Activated naive CD4-positive, alpha-beta T cell treated with anti-CD3 and anti-CD28 coated beads for 36 hours (primary cell): ENCODE data around the gene SNX8. TPM values are rescaled to one million over a fixed set of nuclear protein-coding genes. Genes with fewer than 3 reads are reported as not detected.
A peak's percentile ranks its signal among the peaks of the same experiment; 100 is the strongest.
"Not testable (repeated sequence)": the region's sequence is repeated elsewhere in the genome, so short reads cannot be mapped to it uniquely, and the experiment has no call there.

ENCODE experiments used
- CTCF ChIA-PET: fragments of 350-600 bp; sonication (Branson Sonifier 250); formaldehyde crosslinking; loops from one replicate; lab custom pipeline; 2021; ENCODE audit warnings: antibody characterized with exemption; lab: Charles Lee
- DNase-seq: peaks from one replicate; pipeline ENCODE4 v3.0.0-alpha.2; 2020
- H3K27ac Mint-ChIP-seq: one replicate; pipeline ENCODE4 v1.8.0; 2021; ENCODE audit warnings: mild to moderate bottlenecking, mixed read lengths
- H3K27me3 Mint-ChIP-seq: one replicate; pipeline ENCODE4 v1.8.0; 2021; ENCODE audit warnings: low read depth, mixed read lengths
- H3K36me3 Mint-ChIP-seq: one replicate; pipeline ENCODE4 v1.8.0; 2021; ENCODE audit warnings: low read depth, mixed read lengths
- H3K4me1 Mint-ChIP-seq: one replicate; pipeline ENCODE4 v1.8.0; 2021; ENCODE audit warnings: low read depth, mixed read lengths
- H3K4me3 Mint-ChIP-seq: one replicate; pipeline ENCODE4 v1.8.0; 2021; ENCODE audit warnings: mild to moderate bottlenecking, moderate library complexity, mixed read lengths
- H3K9me3 Mint-ChIP-seq: one replicate; pipeline ENCODE4 v1.8.0; 2021; ENCODE audit warnings: mixed read lengths
- intact Hi-C: fragments of 100-400 bp; cut with micrococcal nuclease; formaldehyde crosslinking; loops from one replicate; pipeline ENCODE4 v1.15.1; 2023
- total RNA-seq, 2 experiments: library from RNA; stranded (reverse); gene quantifications; one replicate each; pipeline ENCODE4 v1.2.3, GENCODE V29; 2021

Gene SNX8
- total RNA-seq, 2 experiments from 2014 or later = 28.7 to 29.6 TPM

DNA sequence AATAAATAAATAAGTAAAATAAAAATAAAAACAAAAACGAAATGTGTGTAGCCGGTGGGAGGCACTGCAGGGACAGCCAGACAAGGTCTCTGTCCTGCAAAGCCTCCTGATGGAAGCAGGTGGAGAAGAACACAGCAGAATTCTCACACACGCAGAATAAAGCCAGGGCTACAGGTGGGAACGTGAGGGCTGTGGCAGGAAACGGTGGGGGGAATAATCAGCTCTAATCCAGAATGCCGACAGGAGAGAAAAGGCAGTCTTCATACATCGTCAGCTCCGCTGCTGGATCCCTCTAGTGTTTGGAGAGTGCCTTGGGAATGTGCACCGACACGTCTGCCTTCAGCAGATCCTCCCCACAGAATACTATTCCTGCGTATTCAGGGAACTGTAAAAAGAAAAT lies 6.8 kb upstream of the SNX8 start:
- Mint-ChIP-seq H3K4me3 (no peak overlapping the region), H3K27ac (no peak overlapping the region), H3K9me3 (no peaks in the 10 kb centered on the region), H3K4me1 (no peaks in the 10 kb centered on the region), H3K36me3 (no peaks in the 10 kb centered on the region), H3K27me3 (no peaks in the 10 kb centered on the region)
- intact Hi-C loops = no loop called here
- no peak for DNase-seq
- CTCF ChIA-PET = interaction anchor here (0.6 kb wide), 1 partner anchor 79 kb away, joined by 3 read pairs; the partner anchor contains the start of genes MRM2 and NUDT1

DNA sequence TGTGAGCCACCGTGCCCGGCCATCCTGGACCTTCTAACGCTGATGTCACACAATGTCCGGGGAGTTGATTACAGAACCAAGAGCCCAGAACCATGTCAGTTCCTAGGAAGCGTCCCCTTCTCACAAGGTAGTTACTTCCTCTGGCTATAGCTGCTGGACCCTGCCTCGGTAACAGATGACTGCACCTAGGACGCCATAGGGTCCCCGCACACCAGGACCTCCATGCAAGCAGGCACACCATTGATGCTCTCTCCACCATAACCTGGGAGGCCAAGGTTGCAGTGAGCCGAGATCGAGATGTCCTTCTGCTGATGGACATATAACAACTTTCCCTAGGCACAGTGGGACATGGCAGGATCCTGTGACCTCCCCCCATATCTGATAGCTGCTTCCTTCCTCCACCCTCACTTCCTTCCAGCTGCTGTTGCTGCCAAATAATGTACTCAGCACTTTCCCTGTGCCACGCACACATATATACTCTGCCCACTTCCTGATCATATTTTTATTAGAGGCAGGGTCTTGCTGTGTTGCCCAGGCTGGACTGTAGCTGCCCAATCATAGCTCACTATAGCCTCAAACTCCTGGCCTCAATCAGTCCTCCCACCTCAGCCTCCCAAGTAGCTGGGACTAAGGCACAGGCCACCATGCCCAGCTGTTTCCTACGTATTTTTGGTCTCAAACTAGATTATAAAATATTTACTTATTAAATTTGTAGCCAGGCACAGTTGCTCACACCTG lies 3.5 kb upstream of the SNX8 start:
- peaks cover 4% of the 10 kb centered on the region for H3K4me1 Mint-ChIP-seq
- no peaks in the 10 kb centered on the region for H3K9me3 Mint-ChIP-seq
- CTCF ChIA-PET = no interaction called here
- no peak overlapping the region for H3K4me3 Mint-ChIP-seq
- H3K36me3 Mint-ChIP-seq = no peaks in the 10 kb centered on the region
- H3K27ac Mint-ChIP-seq = no peak overlapping the region
- no peaks in the 10 kb centered on the region for H3K27me3 Mint-ChIP-seq
- intact Hi-C loops = no loop called here
- no peak for DNase-seq

DNA sequence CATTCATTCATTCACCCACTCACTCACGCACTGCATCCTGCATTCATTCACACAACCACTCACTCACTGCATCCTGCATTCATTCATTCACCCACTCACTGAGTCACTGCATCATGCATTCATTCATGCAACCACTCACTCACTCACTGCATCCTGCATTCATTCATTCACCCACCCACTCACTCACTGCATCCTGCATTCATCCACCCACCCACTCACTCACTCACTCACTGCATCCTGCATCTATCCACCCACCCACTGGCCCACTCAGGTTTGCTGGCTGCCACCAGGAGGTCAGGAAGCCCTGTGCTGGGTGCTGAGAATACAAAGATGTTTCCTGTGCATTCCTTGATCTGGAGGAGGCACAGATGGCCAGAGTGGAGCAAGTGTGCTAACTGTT lies 2.3 kb upstream of the SNX8 start:
- Mint-ChIP-seq H3K9me3 (no peaks in the 10 kb centered on the region), H3K4me3 (no peak overlapping the region), H3K27me3 (no peaks in the 10 kb centered on the region), H3K4me1 (peaks cover 13% of the 10 kb centered on the region), H3K36me3 (no peaks in the 10 kb centered on the region), H3K27ac (no peak overlapping the region)
- CTCF ChIA-PET = no interaction called here
- DNase-seq = no peak
- intact Hi-C loops = no loop called here

DNA sequence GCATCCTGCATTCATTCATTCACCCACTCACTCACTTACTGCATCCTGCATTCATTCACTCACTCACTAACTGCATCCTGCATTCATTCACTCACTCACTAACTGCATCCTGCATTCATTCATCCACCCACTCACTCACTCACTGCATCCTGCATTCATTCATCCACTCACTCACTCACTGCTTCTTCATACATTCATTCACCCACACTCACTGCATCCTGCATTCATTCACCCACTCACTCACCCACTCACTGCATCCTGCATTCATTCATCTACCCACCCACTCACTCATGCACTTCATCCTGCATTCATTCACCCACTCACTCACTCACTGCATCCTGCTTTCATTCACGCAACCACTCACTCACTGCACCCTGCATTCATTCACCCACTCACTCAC lies 1.5 kb upstream of the SNX8 start:
- no peak overlapping the region for H3K27ac Mint-ChIP-seq
- no peak for DNase-seq
- CTCF ChIA-PET = no interaction called here
- no peaks in the 10 kb centered on the region for H3K27me3 Mint-ChIP-seq
- no peak overlapping the region for H3K4me3 Mint-ChIP-seq
- H3K4me1 Mint-ChIP-seq = peaks cover 13% of the 10 kb centered on the region
- no peaks in the 10 kb centered on the region for H3K36me3 Mint-ChIP-seq
- no peaks in the 10 kb centered on the region for H3K9me3 Mint-ChIP-seq
- intact Hi-C loops = loop anchor here (2.0 kb wide), 1 partner anchor 83 kb away; the partner anchor contains the start of gene MAD1L1

DNA sequence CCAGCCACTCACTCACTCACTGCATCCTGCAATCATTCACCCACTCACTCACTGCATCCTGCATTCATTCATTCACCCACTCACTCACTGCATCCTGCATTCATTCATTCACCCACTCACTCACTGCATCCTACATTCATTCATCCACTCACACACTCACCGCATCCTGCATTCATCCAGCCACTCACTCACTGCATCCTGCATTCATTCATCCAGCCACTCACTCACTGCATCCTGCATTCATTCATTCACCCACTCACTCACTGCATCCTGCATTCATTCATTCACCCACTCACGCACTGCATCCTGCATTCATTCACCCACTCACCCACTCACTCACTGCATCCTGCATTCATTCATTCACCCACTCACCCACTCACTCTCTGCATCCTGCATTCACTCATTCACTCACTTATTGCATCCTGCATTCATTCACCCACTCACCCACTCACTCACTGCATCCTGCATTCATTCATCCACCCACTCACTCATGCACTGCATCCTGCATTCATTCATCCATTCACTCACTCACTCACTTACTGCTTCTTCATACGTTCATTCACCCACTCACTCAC lies 802 bp upstream of the SNX8 start:
- H3K27ac Mint-ChIP-seq, H3K27me3 Mint-ChIP-seq, H3K9me3 Mint-ChIP-seq, DNase-seq, CTCF ChIA-PET, H3K36me3 Mint-ChIP-seq, H3K4me3 Mint-ChIP-seq: not testable (repeated sequence)
- H3K4me1 Mint-ChIP-seq = peaks cover 13% of the 10 kb centered on the region
- intact Hi-C loops = loop anchor here (1.0 to 5.0 kb wide), 4 partner anchors 39 to 242 kb away; partner anchors contain the start of genes BRAT1, CHST12, EIF3B and IQCE

DNA sequence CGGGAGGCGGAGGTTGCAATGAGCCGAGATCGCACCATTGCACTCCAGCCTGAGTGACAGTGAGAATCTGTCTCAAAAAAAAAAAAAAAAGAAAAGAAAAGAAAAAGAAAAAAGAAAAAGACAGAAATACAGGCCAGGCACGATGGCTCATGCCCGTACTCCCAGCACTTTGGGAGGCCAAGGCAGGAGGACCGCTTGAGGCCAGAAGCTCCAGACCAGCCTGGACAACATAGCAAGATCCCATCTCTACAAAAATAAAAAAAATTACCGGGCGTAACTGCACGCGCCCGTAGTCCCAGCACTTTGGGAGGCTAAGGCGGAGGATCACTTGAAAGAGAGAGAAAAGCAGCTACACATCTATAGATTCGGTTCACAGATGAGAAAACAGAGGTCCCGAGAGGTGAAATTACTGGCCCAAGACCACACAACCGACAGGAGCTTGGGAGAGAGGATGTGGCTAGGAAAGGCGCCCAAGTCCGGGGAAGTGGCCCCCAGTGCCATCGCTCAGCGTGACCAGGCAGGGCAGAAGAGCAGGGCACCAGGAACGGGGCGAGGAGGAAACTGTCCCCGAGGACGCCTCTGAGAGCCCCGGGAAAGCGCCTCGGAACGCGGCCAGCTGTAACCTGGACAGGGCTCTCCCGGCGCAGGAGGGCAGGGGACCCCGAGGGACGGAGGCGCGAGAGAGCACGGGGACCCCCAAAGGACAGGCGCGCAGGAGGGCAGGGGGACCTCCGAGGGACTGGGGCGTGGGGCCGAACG lies 612 bp downstream of the SNX8 start:
- H3K9me3 Mint-ChIP-seq = no peaks in the 10 kb centered on the region
- intact Hi-C loops = loop anchor here (1.0 to 5.0 kb wide), 4 partner anchors 41 to 244 kb away; partner anchors contain the start of genes BRAT1, CHST12, EIF3B and IQCE
- H3K4me1 Mint-ChIP-seq = peaks cover 13% of the 10 kb centered on the region
- CTCF ChIA-PET = no interaction called here
- DNase-seq = peak; percentile 7
- no peak overlapping the region for H3K27ac Mint-ChIP-seq
- no peaks in the 10 kb centered on the region for H3K27me3 Mint-ChIP-seq
- H3K4me3 Mint-ChIP-seq = peak overlapping the region; percentile 88
- H3K36me3 Mint-ChIP-seq = no peaks in the 10 kb centered on the region

DNA sequence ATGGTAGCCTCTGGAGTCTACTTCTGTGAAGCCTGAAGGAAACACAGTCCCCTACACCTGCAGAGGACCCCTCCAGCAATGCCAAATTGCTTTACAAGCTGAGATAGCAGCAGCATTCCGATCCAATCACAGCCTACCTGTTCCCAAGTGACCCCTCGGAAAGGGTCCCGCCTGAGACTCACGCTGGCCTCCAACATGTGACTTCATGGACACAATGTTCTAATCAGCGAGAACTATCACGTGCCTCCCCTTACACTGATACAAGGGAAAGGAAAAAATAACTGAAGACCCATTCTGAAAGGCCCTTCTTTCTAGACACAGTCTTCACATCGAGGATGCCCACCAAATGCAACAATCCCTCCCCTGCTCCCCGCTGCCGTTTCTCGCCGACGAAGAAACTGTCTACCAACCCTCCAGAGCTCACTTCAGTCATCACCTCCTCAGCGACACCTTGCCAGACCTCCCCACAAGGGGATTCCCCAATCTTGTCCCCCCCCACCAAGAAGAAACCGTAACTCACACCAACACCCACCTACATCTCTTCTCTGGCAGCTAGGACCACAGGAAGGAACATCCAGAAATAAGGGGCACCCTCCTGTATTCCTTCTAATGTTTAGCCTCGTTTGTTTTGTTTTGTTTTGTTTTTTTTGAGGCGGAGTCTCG lies 1.8 kb downstream of the SNX8 start:
- Mint-ChIP-seq H3K4me1 (peaks cover 17% of the 10 kb centered on the region), H3K36me3 (no peaks in the 10 kb centered on the region), H3K27ac (no peak overlapping the region), H3K4me3 (peak overlapping the region; percentile 52), H3K9me3 (no peaks in the 10 kb centered on the region), H3K27me3 (no peaks in the 10 kb centered on the region)
- CTCF ChIA-PET = no interaction called here
- no peak for DNase-seq
- intact Hi-C loops = loop anchor here (5.0 kb wide), 2 partner anchors 90 to 245 kb away; partner anchors contain the start of genes BRAT1, CHST12 and IQCE

DNA sequence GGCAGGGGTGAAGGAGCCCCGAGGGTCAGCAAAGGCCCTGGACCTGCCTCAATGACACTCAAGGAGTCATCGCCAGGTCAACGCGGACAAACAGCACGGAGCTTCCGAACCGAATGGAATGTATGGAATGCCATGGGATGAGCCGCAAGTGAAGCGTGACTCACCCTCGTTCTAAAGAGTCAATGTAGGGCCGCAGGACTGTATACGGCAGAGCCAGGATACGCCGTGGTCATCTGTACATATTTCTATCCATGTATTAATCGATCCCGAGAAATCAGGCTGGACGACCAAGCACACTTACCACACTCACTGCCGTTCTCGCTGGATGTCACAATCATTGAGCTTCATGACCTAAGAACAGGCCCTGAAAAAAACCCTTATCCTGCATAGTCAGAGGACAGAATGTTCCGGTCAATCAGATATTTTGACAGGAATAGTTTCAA lies 4.3 kb downstream of the SNX8 start:
- Mint-ChIP-seq H3K4me3 (no peak overlapping the region), H3K9me3 (no peaks in the 10 kb centered on the region), H3K4me1 (peaks cover 17% of the 10 kb centered on the region), H3K27ac (no peak overlapping the region), H3K27me3 (no peaks in the 10 kb centered on the region), H3K36me3 (peaks cover 2% of the 10 kb centered on the region)
- DNase-seq = no peak
- CTCF ChIA-PET = no interaction called here
- intact Hi-C loops = loop anchor here (5.0 kb wide), 2 partner anchors 92 to 247 kb away; partner anchors contain the start of genes BRAT1, CHST12 and IQCE

DNA sequence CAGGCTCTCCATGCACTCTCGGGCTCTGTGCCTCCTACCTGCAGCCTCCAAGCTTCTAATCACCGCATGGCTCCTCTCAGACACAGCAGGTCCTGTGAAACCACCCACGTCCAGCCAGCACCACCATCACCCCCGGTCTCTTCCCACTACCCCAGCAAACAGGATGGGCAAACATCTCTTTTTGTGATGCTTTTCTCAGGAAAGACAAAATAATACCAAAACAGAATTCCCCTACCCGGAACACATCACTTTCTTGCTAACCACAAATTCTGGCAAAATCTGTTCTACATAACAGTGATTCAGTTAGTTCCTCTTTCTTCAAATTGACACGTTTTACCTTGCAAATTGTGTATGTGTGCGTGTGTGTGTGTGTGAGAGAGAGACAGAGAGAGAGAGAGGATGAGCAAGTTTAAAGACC lies 6.5 kb downstream of the SNX8 start:
- DNase-seq = no peak
- peaks cover 2% of the 10 kb centered on the region for H3K36me3 Mint-ChIP-seq
- peaks cover 13% of the 10 kb centered on the region for H3K4me1 Mint-ChIP-seq
- intact Hi-C loops = no loop called here
- H3K27ac Mint-ChIP-seq = no peak overlapping the region
- CTCF ChIA-PET = no interaction called here
- no peak overlapping the region for H3K4me3 Mint-ChIP-seq
- H3K9me3 Mint-ChIP-seq = no peaks in the 10 kb centered on the region
- no peaks in the 10 kb centered on the region for H3K27me3 Mint-ChIP-seq

DNA sequence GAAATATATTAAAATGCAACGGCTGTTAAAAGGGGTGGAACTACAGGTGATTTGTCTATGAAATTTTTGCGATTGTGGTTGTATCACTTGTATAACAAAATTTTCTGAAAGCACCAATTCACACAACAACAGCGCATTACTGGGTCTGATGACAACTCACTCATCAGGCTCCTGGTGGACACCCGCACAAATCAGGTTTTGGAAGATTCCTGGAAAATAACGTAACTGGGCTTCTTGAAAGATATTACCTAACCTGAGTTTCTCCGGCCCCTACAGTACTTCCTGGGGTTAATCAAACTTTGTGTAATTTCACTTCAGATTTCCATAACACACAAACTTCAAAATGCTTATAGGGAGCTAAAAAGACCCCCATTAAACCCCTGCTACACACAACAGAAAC lies 7.6 kb downstream of the SNX8 start:
- no peaks in the 10 kb centered on the region for H3K9me3 Mint-ChIP-seq
- CTCF ChIA-PET = no interaction called here
- no peak overlapping the region for H3K27ac Mint-ChIP-seq

DNA sequence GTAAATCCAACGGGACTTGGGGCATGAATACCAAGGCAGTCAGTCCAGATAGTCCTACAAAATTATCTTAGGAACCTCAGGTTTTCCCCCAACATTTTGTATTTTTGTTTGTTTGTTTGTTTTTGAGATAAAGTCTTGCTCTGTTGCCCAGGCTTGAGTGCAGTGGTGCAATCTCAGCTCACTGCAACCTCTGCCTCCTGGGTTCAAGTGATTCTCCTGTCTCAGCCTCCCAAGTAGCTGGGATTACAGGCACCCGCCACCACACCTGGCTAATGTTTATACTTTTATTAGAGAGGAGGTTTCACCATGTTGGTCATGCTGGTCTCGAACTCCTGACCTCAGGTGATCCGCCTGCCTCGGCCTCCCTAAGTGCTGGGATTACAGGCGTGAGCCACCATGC lies 9.0 kb downstream of the SNX8 start:
- H3K9me3 Mint-ChIP-seq, CTCF ChIA-PET, H3K4me3 Mint-ChIP-seq, H3K4me1 Mint-ChIP-seq, H3K27ac Mint-ChIP-seq, intact Hi-C loops, H3K27me3 Mint-ChIP-seq, H3K36me3 Mint-ChIP-seq, DNase-seq: not testable (repeated sequence)

More for the DNA sequence above, 7.6 kb downstream of the SNX8 start:
- Mint-ChIP-seq H3K4me1 (peaks cover 4% of the 10 kb centered on the region), H3K27me3 (no peaks in the 10 kb centered on the region), H3K4me3 (no peak overlapping the region), H3K36me3 (peaks cover 2% of the 10 kb centered on the region)
- intact Hi-C loops = no loop called here
- no peak for DNase-seq

DNA sequence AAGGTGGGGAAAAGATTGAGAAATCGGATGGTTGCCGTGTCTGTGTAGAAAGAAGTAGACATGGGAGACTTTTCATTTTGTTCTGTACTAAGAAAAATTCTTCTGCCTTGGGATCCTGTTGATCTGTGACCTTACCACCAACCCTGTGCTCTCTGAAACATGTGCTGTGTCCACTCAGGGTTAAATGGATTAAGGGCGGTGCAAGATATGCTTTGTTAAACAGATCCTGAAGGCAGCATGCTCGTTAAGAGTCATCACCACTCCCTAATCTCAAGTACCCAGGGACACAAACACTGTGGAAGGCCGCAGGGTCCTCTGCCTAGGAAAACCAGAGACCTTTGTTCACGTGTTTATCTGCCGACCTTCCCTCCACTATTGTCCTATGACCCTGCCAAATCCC lies 10.7 kb downstream of the SNX8 start:
- H3K9me3 Mint-ChIP-seq, H3K4me3 Mint-ChIP-seq, H3K27me3 Mint-ChIP-seq, H3K36me3 Mint-ChIP-seq, CTCF ChIA-PET, H3K27ac Mint-ChIP-seq, DNase-seq, intact Hi-C loops: not testable (repeated sequence)
- peaks cover 21% of the 10 kb centered on the region for H3K4me1 Mint-ChIP-seq
